HUES48 (cell line): ENCODE measurements around the gene TTC21A.

Experiments used
- H3K27ac ChIP-seq: one replicate; pipeline ENCODE4 v1.7.0; 2013; ENCODE audit warnings: low read depth, low read length, inconsistent platforms
- H3K27me3 ChIP-seq: 2 replicates; pipeline ENCODE4 v1.6.1; 2013; ENCODE audit warnings: mild to moderate bottlenecking, low read length; ENCODE audit not compliant: control insufficient read depth, insufficient read depth
- H3K36me3 ChIP-seq: 2 replicates; pipeline ENCODE4 v1.6.1; 2013; ENCODE audit warnings: low read length; ENCODE audit not compliant: control insufficient read depth, insufficient read depth
- H3K4me1 ChIP-seq: 2 replicates; pipeline ENCODE4 v1.6.1; 2013; ENCODE audit warnings: mild to moderate bottlenecking, low read length; ENCODE audit not compliant: control insufficient read depth, insufficient read depth
- H3K4me3 ChIP-seq: 2 replicates; pipeline ENCODE4 v1.5.1; 2013; ENCODE audit warnings: mild to moderate bottlenecking, low read depth, low read length
- H3K9ac ChIP-seq: 2 replicates; pipeline ENCODE4 v1.6.1; 2013; ENCODE audit warnings: mild to moderate bottlenecking, low read depth, low read length, moderate library complexity
- H3K9me3 ChIP-seq: 2 replicates; pipeline ENCODE4 v1.6.1; 2013; ENCODE audit warnings: low read length; ENCODE audit not compliant: control insufficient read depth, insufficient read depth

Gene TTC21A

DNA sequence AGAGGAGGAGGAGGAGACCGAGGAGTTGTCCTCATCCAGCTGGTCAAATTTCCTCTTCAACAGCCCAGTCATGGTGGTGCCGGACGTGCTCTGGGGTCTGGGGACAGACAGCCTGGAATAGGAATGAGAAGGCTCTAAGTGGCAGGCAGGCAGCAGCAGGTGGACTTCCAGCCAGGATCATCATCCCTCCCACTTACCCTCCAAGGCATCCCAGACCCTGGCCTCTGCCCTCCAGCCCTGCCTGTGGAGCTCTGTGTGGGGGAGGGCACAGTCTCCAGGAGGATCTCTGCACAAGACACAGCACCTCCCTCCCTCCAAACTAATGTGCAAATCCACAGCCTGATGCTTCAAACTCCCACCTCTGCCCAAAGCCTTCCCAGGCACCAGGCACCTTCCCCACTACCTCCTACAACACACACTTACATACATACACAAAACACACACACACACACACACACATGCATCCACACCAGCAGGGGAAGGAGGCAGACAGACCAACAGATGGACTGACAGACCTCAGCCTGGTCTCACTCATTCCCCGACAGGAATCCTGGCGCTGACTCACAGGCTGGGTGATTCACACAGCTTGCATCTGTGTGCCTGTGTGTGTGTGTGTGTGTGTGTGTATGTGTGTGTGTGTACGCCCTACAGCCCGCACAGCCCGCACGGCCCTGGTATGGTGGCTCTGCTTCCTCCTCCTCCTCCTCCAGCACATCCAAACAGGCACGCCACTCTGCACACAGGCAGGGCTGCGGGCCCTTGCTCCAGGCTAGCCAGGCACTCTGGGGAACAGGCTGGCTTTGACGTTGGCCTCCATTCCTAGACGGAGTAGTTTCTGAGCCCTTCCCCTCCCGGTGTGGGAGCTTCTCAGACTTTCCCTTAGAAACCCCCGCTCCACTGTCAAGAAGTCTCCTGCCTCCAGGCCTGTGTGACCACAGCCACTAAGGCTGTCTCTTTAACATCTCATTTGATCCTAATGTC lies 39.4 kb downstream of the TTC21A start:
- peak overlapping the region; percentile 70 for H3K27ac ChIP-seq
- H3K9me3 ChIP-seq = no peaks in the 10 kb centered on the region
- H3K27me3 ChIP-seq = no peaks in the 10 kb centered on the region
- peaks cover 53% of the 10 kb centered on the region for H3K4me1 ChIP-seq
- H3K9ac ChIP-seq = no peak overlapping the region
- H3K36me3 ChIP-seq = peaks cover 44% of the 10 kb centered on the region
- H3K4me3 ChIP-seq = no peak overlapping the region

DNA sequence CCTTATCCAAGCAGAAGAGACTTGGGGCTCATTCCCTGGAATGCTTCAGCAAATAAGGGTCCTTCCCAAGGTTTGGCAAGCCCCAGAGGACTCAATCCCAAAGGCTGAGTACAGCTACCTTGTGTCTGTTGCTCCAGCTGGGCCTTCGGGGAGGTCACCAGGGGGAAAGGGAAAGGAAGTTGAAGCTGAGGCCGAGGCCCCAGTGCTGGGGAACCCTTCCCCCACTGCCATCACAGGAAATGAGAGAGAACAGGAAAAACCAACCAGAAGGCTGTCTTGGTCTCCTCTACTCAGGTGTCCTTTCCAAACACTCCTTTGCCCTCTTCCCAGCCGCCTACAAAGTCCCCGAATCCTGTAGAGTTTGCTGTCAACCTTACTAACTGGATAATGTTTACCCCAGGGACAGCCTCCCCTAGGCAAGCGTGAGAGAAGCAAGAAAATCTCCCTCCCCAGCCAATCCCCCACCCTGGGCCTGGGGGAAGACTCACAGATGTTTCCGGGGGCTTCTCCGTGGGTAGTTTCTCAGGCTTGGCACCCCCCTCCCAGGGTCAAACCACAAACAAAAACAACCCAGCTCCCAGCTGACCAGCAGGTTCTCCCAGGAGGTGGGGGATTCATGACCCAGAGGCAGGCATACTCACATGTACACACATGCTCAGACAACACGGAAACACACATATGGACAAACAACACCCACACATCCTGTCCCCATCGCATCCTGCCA lies 40.4 kb downstream of the TTC21A start:
- H3K9ac ChIP-seq = no peak overlapping the region
- peaks cover 34% of the 10 kb centered on the region for H3K36me3 ChIP-seq
- no peaks in the 10 kb centered on the region for H3K9me3 ChIP-seq
- peaks cover 59% of the 10 kb centered on the region for H3K4me1 ChIP-seq
- peak overlapping the region; percentile 70 for H3K27ac ChIP-seq
- H3K27me3 ChIP-seq = 0 out of 2 replicates have a peak, but pooled peaks cover 5% of the 10 kb centered on the region
- no peak overlapping the region for H3K4me3 ChIP-seq

GRCh38 chr3:39148435-39149058 lies 41.1 kb downstream of the TTC21A start:
- peaks cover 59% of the 10 kb centered on the region for H3K4me1 ChIP-seq
- peak overlapping the region; percentile 70 for H3K27ac ChIP-seq
- 0 out of 2 replicates have a peak, but pooled peaks cover 5% of the 10 kb centered on the region for H3K27me3 ChIP-seq
- H3K36me3 ChIP-seq = peaks cover 27% of the 10 kb centered on the region
- H3K9ac ChIP-seq = no peak overlapping the region
- H3K9me3 ChIP-seq = no peaks in the 10 kb centered on the region
- no peak overlapping the region for H3K4me3 ChIP-seq

- Histone ChIP-seq H3K4me1 (peaks cover 59% of the 10 kb centered on the region), H3K4me3 (no peak overlapping the region), H3K27ac (no peak overlapping the region)
These were observed 41.6 kb downstream of the TTC21A start for GRCh38 chr3:39149059-39149455.

GRCh38 chr3:39149498-39150147 lies 42.1 kb downstream of the TTC21A start:
- Histone ChIP-seq H3K27ac (peak overlapping the region; percentile 99), H3K4me1 (peaks cover 60% of the 10 kb centered on the region), H3K9me3 (no peaks in the 10 kb centered on the region), H3K36me3 (peaks cover 17% of the 10 kb centered on the region), H3K9ac (no peak overlapping the region), H3K4me3 (no peak overlapping the region), H3K27me3 (0 out of 2 replicates have a peak, but pooled peaks cover 5% of the 10 kb centered on the region)

More at GRCh38 chr3:39149059-39149455, 41.6 kb downstream of the TTC21A start:
- no peak overlapping the region for H3K9ac ChIP-seq
- H3K9me3 ChIP-seq = no peaks in the 10 kb centered on the region
- 0 out of 2 replicates have a peak, but pooled peaks cover 5% of the 10 kb centered on the region for H3K27me3 ChIP-seq
- peaks cover 22% of the 10 kb centered on the region for H3K36me3 ChIP-seq

- Histone ChIP-seq H3K27ac (peak overlapping the region; percentile 99), H3K36me3 (peaks cover 12% of the 10 kb centered on the region), H3K4me3 (peak overlapping the region; percentile 80), H3K9me3 (no peaks in the 10 kb centered on the region), H3K4me1 (peaks cover 64% of the 10 kb centered on the region), H3K27me3 (0 out of 2 replicates have a peak, but pooled peaks cover 5% of the 10 kb centered on the region), H3K9ac (peak overlapping the region; percentile 2; the same call in 1 of the 2 replicates)
These were observed 42.8 kb downstream of the TTC21A start for GRCh38 chr3:39150148-39150802.

GRCh38 chr3:39150803-39151631 lies 43.5 kb downstream of the TTC21A start:
- Histone ChIP-seq H3K9me3 (no peaks in the 10 kb centered on the region), H3K27me3 (0 out of 2 replicates have a peak, but pooled peaks cover 5% of the 10 kb centered on the region), H3K27ac (peak overlapping the region; percentile 99), H3K4me1 (peaks cover 64% of the 10 kb centered on the region), H3K9ac (peak overlapping the region; percentile 54), H3K4me3 (peak overlapping the region; percentile 80), H3K36me3 (peaks cover 4% of the 10 kb centered on the region)

DNA sequence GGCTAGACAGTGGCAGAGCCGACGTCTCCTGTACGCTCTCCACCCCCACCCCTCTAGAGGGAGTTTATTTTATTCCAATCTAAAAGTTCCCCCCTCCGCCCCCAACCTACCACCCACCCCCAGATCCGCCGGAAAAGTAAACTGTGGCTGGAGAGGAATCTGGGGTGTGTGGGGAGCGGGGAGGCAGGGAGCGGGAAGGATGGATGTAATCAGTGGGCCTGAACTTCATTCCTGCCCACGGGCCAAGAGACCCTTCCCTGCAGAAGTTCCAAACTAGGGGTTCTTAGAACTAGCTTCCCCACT lies 46.4 kb downstream of the TTC21A start:
- Histone ChIP-seq H3K9me3 (no peaks in the 10 kb centered on the region), H3K4me3 (peak overlapping the region; percentile 80), H3K9ac (peak overlapping the region; percentile 59; the same call in 1 of the 2 replicates), H3K4me1 (peaks cover 43% of the 10 kb centered on the region), H3K36me3 (no peaks in the 10 kb centered on the region), H3K27me3 (0 out of 2 replicates have a peak, but pooled peaks cover 5% of the 10 kb centered on the region), H3K27ac (peak overlapping the region; percentile 94)

GRCh38 chr3:39154280-39155021 lies 47.0 kb downstream of the TTC21A start:
- H3K27ac ChIP-seq = peak overlapping the region; percentile 94
- H3K4me1 ChIP-seq = peaks cover 43% of the 10 kb centered on the region
- peak overlapping the region; percentile 59; the same call in 1 of the 2 replicates for H3K9ac ChIP-seq
- 0 out of 2 replicates have a peak, but pooled peaks cover 5% of the 10 kb centered on the region for H3K27me3 ChIP-seq
- H3K36me3 ChIP-seq = no peaks in the 10 kb centered on the region
- no peaks in the 10 kb centered on the region for H3K9me3 ChIP-seq
- peak overlapping the region; percentile 80 for H3K4me3 ChIP-seq
